Suppressor macrophage treated with lipopolysaccharide for 1 hour (primary cell): ENCODE measurements around the gene FSTL4.

ENCODE experiments used
- DNase-seq, 3 donors: peaks; one replicate each; pipeline ENCODE4 v3.0.0-alpha.2; 2020 to 2022

The FSTL4 gene

DNA sequence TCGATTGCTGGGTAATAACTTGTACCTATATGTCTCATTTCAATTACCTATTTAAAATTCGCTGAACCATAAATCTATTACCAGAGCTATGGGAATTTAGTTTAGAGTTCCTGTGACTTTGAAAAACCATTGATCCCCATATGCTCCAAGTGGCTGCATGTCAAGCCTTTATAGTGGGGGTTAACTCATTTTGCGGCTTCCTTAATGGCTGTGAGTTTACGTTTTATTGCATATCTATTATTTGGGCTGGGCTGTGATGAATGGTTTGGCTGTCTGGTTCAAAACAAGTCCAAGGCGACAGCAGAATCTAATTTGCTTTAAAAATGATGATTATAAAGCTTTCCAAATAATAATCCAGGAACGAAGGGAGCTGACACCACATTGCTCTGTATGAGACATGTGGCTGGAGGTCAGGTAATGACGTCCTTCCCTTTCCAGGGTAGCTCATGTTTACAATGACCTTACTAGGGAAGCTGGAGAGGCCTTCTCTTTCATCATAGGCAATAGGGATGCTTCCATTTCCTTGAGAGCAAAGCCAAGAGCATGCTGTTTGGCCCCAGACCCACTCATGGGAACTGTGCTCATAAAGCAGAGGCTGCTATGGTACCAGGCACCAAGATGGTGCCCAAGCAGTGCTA, 302.2 kb downstream of the FSTL4 start:
- no peak for DNase-seq

DNA sequence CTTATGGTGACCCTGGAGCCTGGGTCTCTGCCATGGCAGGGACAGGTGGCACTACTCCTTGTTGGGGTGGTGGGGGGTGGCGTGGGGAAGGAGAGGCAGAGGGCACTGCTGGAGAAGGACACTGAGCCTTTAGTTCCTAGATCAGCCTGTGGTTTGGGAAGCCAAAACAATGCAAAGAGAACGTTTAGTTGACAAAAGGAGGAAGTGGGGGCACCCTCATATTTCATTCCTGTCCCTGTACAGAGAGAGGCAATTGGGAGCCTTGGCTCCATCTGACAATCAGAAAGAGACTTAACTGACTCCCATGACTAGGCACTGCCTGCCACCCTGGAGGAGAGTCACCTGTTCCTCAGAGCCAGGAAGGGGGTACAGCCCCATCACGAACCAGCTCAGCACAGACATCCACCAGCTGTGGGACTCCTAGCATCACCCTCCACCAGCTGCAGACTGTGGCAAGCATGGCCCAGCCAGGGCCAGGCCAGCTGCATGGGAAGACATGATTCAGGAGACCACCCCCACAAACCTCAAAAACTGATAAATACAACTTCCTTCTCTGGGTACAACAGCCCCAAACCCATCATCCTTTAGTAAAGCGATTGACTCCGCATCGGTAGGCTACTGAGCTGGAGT, 303.1 kb downstream of the FSTL4 start:
- no peak for DNase-seq

- DNase-seq = no peak
Measured at GRCh38 chr5:133307275-133307674, 305.1 kb downstream of the FSTL4 start.

GRCh38 chr5:133304707-133305216, 307.6 kb downstream of the FSTL4 start:
- no peak for DNase-seq

DNA sequence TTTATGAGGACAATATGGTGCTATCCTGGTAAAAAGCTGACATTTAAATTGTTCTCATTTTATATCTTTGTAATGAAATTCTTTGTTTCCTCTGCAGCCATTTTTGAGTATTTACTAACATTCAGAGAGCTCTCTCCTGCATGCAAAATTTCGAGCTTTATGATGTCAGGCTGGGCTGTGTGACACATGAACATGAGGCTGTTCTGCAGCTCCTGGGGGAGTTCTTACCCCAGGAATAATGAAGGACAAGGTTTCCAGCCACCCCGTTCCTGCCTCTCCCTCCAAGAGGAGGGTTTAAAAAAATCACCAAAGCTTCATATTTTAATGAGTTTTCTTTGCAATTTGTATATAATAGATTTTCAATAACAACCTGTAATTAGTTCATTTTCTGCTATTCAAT, 308.2 kb downstream of the FSTL4 start:
- no peak for DNase-seq

DNA sequence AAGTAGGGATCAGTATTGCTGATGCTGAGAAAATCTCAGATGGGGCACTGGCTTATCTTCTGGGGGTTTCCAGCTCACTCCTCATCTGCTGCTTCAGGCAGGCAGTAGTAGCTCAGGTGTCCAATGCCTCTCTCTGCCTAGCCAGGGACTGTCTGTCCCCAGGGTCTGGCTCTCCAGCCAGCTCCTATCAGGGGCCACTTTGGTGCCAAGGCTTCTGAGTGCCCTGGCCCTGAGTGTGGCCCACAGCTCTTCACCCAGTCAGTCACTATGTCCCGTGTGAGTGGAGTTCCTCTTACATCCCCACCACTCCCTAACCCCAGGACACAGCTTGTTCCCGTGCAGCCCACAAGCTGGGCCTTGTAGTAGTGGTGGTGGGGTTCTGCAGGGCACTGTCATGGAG, 309.0 kb downstream of the FSTL4 start:
- DNase-seq = no peak

GRCh38 chr5:133299728-133300127, 312.6 kb downstream of the FSTL4 start:
- DNase-seq = no peak

DNA sequence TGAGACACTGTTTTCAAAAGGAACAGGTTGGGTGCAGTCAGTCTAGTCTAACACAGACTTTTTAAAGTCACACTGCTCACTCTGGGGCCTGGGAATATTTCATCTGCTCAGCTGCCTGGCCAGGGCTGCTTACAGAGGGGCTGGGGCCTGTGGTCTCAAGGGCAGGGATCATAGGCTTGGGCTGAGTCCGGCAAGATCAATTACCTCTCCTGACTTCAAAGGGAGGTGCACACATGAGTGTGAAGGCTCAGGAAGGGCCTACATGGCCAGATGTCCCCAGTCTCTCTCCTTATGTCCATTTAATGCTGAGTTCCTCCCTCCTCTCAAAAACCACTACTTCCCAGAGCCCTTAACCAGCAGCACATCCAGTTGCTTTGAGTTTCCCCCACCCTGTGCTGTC, 313.3 kb downstream of the FSTL4 start:
- DNase-seq = no peak

DNA sequence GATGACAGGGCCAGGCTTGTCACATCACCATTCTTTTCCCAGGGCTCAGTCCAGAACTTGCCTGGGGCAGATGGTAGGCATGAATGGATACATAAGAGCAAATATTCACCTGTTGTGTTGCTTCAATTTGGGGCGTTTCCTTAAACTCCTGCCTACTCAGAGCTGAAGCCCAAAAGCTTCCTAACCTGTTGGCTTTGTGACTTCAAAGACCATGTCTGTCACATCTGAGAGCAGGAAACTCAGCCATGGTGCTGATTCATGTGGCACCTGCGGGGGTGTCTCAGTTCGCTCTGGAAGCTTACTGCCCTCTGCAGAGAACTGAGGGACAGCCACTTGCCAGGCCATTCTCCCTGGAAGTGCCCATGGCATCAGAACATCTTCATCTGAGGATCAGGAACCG, 313.9 kb downstream of the FSTL4 start:
- no peak for DNase-seq

DNA sequence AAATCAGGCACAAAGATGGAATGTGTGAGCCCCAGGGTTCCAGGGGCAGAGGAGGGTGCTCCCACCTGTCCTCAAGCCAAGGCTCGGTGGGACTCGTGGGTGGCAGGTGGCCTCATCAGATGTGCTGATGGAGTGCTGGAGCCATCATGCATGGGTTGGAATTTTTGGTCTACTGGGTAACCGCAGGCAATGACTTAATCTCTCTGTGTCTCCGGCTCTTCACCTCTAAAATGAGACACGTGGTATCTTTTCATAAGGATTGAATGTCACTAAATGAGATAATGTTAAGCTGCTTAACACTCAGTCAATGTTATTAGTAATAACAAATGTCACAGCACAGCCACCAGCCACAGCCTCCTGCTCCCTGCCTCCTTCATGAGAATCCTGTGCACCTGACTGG, 315.0 kb downstream of the FSTL4 start:
- DNase-seq = no peak

- no peak for DNase-seq
Measured at GRCh38 chr5:133296624-133297023, 315.7 kb downstream of the FSTL4 start.

DNA sequence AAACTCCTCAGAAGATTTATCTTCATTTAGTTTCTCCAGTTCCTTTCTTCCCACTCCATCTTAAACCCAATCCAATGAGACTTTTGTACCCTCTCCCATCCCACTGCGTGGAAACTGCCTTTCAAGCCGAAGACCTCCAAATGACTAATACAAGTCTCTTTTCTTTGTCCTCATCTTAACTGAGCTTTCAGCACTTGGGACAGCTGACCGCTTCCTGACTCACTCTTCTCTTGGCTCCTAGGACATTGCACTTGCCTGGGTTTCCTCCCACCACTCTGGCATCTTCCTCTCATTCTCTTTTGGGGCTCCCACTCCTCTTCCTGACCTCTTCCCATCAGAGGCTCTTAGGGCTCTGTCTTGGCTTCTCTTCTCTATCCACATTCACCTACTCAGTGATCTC, 316.8 kb downstream of the FSTL4 start:
- DNase-seq = no peak

DNA sequence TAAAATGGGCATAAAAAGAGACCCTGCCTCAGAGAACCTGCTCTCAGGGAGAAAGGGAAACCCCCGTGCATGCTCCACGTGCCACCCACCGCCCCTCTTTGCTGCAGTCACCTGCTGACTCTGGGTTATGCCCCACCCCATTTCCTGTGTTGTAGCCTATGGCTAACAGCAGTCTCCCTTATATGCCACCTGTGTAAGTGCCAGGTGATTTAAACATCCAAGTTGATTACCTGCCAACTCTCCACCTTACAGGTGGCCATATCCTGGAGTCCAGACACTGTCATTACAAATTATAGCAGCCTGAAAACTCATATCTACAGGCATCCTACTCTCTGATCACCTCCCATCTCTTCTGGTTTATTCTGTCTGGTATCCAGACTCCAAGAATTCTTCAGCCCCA, 318.0 kb downstream of the FSTL4 start:
- DNase-seq = no peak

- DNase-seq = no peak
Measured at GRCh38 chr5:133293960-133294359, 318.4 kb downstream of the FSTL4 start.

DNA sequence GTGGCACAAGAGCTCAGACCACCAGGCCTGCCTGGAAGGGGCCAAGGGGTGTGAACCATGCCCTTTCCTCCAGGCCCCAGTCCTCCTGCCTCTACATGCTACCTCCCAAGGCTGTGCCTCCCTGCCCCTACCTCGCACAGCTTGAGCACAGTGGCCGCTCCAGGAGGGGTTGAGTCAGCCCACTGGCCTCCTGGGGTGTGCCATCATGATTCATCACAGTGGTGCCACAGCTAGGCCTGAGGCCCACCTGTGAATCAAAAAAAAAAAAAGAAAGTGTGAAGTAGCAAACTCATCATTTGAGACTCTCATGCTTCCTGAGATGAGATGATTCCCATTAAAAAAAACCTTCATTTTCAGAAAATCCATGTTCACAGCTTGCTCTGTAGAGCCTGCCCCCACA, 320.0 kb downstream of the FSTL4 start:
- DNase-seq = no peak

DNA sequence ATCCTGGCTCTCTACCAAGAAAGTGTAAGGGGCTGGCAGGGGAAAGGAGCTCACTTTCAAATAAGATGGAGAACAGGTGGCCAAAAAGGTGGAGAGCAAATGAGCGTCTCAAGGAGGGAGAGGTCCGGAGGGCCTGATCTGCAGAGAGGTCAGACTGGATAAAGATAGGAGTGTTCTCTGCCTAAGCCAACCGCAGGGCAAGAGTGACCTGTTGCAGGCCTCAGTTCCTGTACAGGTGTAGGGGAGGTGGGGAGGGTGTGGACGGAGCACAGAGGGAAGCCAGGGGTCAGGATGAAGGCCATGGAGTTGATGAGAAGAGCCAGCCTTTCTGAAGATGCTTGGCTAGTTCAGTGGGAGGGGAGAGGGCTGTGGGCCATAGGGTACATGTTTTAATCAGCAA, 320.8 kb downstream of the FSTL4 start:
- no peak for DNase-seq

GRCh38 chr5:133290669-133291240, 321.6 kb downstream of the FSTL4 start:
- DNase-seq = no peak

- DNase-seq = no peak
Measured at GRCh38 chr5:133289686-133290367, 322.5 kb downstream of the FSTL4 start.

- DNase-seq = peak; percentile 40 to 52 (median 46)
Measured at GRCh38 chr5:133287500-133287899, 324.8 kb downstream of the FSTL4 start.

GRCh38 chr5:133286483-133286882, 325.9 kb downstream of the FSTL4 start:
- no peak for DNase-seq

GRCh38 chr5:133285583-133286021, 326.7 kb downstream of the FSTL4 start:
- DNase-seq = peak; percentile 81 to 86 (median 84)

- no peak for DNase-seq
Measured at GRCh38 chr5:133284306-133284705, 328.0 kb downstream of the FSTL4 start.

DNA sequence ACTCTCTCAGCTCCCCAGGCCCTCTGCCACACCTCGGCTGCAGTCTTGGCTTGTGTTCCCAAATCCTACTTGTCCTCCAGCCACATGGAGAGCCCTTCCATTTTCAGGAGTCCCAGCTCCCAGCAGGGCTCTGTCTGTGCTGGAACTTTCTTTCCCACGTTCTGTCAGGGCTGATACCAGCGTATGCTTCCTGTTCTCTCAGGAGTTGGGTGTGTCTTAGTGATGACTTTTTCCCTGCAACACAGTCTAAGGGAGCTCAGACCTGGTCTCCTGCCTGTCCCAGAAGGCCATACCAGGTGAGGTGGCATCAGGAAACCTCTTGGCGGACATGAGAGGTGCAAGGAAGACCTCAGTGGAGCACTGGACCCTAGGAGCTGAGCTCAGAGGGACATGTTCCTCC, 334.0 kb downstream of the FSTL4 start:
- no peak for DNase-seq

GRCh38 chr5:133277744-133278143, 334.6 kb downstream of the FSTL4 start:
- DNase-seq = no peak
